ENCODE results near the gene TFG. TPM values are rescaled to one million over a fixed set of nuclear protein-coding genes. Genes with fewer than 3 reads are reported as not detected.

Gene TFG
- total and polyA plus RNA-seq, 4 donors: 46.3 to 120 (median 104) TPM

GRCh38 chr3:100760377-100760776 lies 51.1 kb downstream of the TFG start:
- Histone ChIP-seq H3K36me3 (ENCODE audit: control insufficient read depth, insufficient read depth, low read length) (no peaks in the 10 kb centered on the region), H3K4me3 (ENCODE audit: low read depth, low read length) (no peak overlapping the region), H3K27ac (ENCODE audit: low read depth, low read length) (no peak overlapping the region), H3K27me3 (ENCODE audit: control insufficient read depth, insufficient read depth, low read length) (no peaks in the 10 kb centered on the region), H3K4me1 (ENCODE audit: control insufficient read depth, insufficient read depth, low read length) (no peaks in the 10 kb centered on the region), H3K9me3 (ENCODE audit: control insufficient read depth, insufficient read depth, low read length) (no peaks in the 10 kb centered on the region)
- no CpG with 5 or more reads among the region's 4 CpGs for WGBS (ENCODE audit: insufficient coverage)
- DNase-seq (ENCODE audit: low read depth in 4 of 6, low spot score in 6 of 6): no peak

- Histone ChIP-seq H3K27ac (ENCODE audit: low read depth, low read length) (no peak overlapping the region), H3K9me3 (ENCODE audit: control insufficient read depth, insufficient read depth, low read length) (no peaks in the 10 kb centered on the region), H3K4me3 (ENCODE audit: low read depth, low read length) (no peak overlapping the region), H3K36me3 (ENCODE audit: control insufficient read depth, insufficient read depth, low read length) (no peaks in the 10 kb centered on the region), H3K27me3 (ENCODE audit: control insufficient read depth, insufficient read depth, low read length) (no peaks in the 10 kb centered on the region), H3K4me1 (ENCODE audit: control insufficient read depth, insufficient read depth, low read length) (no peaks in the 10 kb centered on the region)
- WGBS (ENCODE audit: insufficient coverage): no CpG with 5 or more reads among the region's 1 CpG
- DNase-seq (ENCODE audit: low read depth in 4 of 6, low spot score in 6 of 6): no peak
Measured at GRCh38 chr3:100761211-100761942, 52.1 kb downstream of the TFG start.

DNA sequence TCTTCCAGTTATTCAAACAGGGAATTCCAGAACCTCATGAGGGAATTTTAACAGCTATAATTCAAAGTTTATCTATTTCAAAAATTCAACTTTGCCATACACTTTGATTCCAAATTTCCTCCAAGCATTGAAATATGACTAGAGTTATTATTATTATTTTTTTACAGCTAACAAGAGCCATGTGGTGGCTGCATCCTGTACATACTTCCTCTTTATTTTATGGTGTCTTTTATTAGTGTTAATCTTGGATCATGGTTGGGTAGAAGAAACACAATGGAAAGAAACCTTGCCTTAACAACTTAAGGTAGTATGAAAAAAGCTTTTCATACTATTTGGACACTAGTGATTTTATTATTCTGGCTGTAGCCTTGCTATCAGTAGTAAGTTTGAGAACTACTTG lies 52.7 kb downstream of the TFG start:
- no peak for DNase-seq (ENCODE audit: low read depth in 4 of 6, low spot score in 6 of 6)
- Histone ChIP-seq H3K27ac (ENCODE audit: low read depth, low read length) (no peak overlapping the region), H3K9me3 (ENCODE audit: control insufficient read depth, insufficient read depth, low read length) (no peaks in the 10 kb centered on the region), H3K4me1 (ENCODE audit: control insufficient read depth, insufficient read depth, low read length) (no peaks in the 10 kb centered on the region), H3K36me3 (ENCODE audit: control insufficient read depth, insufficient read depth, low read length) (no peaks in the 10 kb centered on the region), H3K27me3 (ENCODE audit: control insufficient read depth, insufficient read depth, low read length) (no peaks in the 10 kb centered on the region), H3K4me3 (ENCODE audit: low read depth, low read length) (no peak overlapping the region)

DNA sequence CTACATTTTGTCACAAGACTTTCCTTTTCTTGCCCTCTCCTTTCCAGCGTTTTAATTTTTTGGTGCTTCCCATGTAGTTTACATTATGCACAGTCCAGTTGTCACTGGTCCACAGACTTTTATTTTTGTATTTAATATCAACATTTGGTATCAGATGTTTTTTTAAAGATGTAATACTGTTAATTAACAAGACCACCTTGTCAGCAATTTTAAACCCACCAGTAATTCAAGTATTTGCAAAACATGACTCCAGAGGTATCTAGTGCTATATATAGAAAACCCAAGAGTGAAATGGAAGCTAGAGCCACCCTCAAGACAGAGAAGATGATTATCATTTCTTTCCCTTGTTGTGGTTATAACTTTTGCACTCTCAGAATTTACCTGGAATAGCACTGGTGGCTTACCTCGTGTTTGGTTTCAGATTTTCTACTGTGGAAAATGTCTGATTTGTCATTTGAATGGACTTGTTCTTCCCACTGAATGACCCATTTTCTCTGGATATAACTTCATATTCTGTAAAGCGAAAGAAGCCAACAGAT lies 56.2 kb downstream of the TFG start:
- WGBS (ENCODE audit: insufficient coverage): no CpG with 5 or more reads among the region's 3 CpGs
- Histone ChIP-seq H3K27me3 (ENCODE audit: control insufficient read depth, insufficient read depth, low read length) (no peaks in the 10 kb centered on the region), H3K9me3 (ENCODE audit: control insufficient read depth, insufficient read depth, low read length) (no peaks in the 10 kb centered on the region), H3K36me3 (ENCODE audit: control insufficient read depth, insufficient read depth, low read length) (no peaks in the 10 kb centered on the region), H3K4me3 (ENCODE audit: low read depth, low read length) (no peak overlapping the region), H3K27ac (ENCODE audit: low read depth, low read length) (no peak overlapping the region), H3K4me1 (ENCODE audit: control insufficient read depth, insufficient read depth, low read length) (no peaks in the 10 kb centered on the region)
- DNase-seq (ENCODE audit: low read depth in 4 of 6, low spot score in 6 of 6): no peak

- H3K27ac ChIP-seq (ENCODE audit: low read depth, low read length): no peak overlapping the region
- DNase-seq (ENCODE audit: low read depth in 4 of 6, low spot score in 6 of 6): no peak
- 100% methylated on average over 2 of the region's 2 CpGs for WGBS (ENCODE audit: insufficient coverage)
- H3K36me3 ChIP-seq (ENCODE audit: control insufficient read depth, insufficient read depth, low read length): no peaks in the 10 kb centered on the region
- no peaks in the 10 kb centered on the region for H3K27me3 ChIP-seq (ENCODE audit: control insufficient read depth, insufficient read depth, low read length)
- no peaks in the 10 kb centered on the region for H3K9me3 ChIP-seq (ENCODE audit: control insufficient read depth, insufficient read depth, low read length)
- H3K4me3 ChIP-seq (ENCODE audit: low read depth, low read length): no peak overlapping the region
- H3K4me1 ChIP-seq (ENCODE audit: control insufficient read depth, insufficient read depth, low read length): no peaks in the 10 kb centered on the region
Measured at GRCh38 chr3:100766069-100766468, 56.8 kb downstream of the TFG start.

GRCh38 chr3:100769693-100770092 lies 60.4 kb downstream of the TFG start:
- Histone ChIP-seq H3K36me3 (ENCODE audit: control insufficient read depth, insufficient read depth, low read length) (no peaks in the 10 kb centered on the region), H3K4me3 (ENCODE audit: low read depth, low read length) (no peak overlapping the region), H3K27ac (ENCODE audit: low read depth, low read length) (no peak overlapping the region), H3K4me1 (ENCODE audit: control insufficient read depth, insufficient read depth, low read length) (no peaks in the 10 kb centered on the region), H3K9me3 (ENCODE audit: control insufficient read depth, insufficient read depth, low read length) (no peaks in the 10 kb centered on the region), H3K27me3 (ENCODE audit: control insufficient read depth, insufficient read depth, low read length) (no peaks in the 10 kb centered on the region)
- no peak for DNase-seq (ENCODE audit: low read depth in 4 of 6, low spot score in 6 of 6)
- WGBS (ENCODE audit: insufficient coverage): 52% methylated on average over 3 of the region's 3 CpGs

- Histone ChIP-seq H3K4me1 (ENCODE audit: control insufficient read depth, insufficient read depth, low read length) (no peaks in the 10 kb centered on the region), H3K4me3 (ENCODE audit: low read depth, low read length) (no peak overlapping the region), H3K27ac (ENCODE audit: low read depth, low read length) (no peak overlapping the region), H3K9me3 (ENCODE audit: control insufficient read depth, insufficient read depth, low read length) (no peaks in the 10 kb centered on the region), H3K36me3 (ENCODE audit: control insufficient read depth, insufficient read depth, low read length) (no peaks in the 10 kb centered on the region), H3K27me3 (ENCODE audit: control insufficient read depth, insufficient read depth, low read length) (no peaks in the 10 kb centered on the region)
- 100% methylated on average over 3 of the region's 3 CpGs for WGBS (ENCODE audit: insufficient coverage)
- DNase-seq (ENCODE audit: low read depth in 4 of 6, low spot score in 6 of 6): no peak
Measured at GRCh38 chr3:100775226-100775625, 65.9 kb downstream of the TFG start.

DNA sequence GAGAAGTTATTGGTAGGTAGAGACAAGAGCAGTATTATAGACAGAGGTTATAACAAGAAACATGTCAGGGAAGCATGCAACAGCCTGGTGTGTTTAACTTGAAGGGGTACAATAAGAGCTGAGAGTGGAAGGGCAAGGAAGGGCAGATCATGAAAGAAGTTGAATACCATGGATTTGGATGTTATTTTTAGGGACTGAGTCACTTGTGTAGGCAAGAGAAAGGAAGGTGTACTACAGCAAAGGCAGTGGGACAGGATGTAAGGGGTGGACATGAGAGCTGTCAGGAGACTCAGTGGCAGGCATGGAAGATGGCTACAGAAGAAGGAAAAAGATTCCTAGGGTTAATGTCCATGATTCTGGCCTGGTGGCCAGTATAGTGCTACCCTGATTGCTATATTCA lies 66.4 kb downstream of the TFG start:
- H3K4me1 ChIP-seq (ENCODE audit: control insufficient read depth, insufficient read depth, low read length): no peaks in the 10 kb centered on the region
- H3K27ac ChIP-seq (ENCODE audit: low read depth, low read length): no peak overlapping the region
- no peaks in the 10 kb centered on the region for H3K27me3 ChIP-seq (ENCODE audit: control insufficient read depth, insufficient read depth, low read length)
- no peaks in the 10 kb centered on the region for H3K36me3 ChIP-seq (ENCODE audit: control insufficient read depth, insufficient read depth, low read length)
- no peak overlapping the region for H3K4me3 ChIP-seq (ENCODE audit: low read depth, low read length)
- H3K9me3 ChIP-seq (ENCODE audit: control insufficient read depth, insufficient read depth, low read length): no peaks in the 10 kb centered on the region
- no peak for DNase-seq (ENCODE audit: low read depth in 4 of 6, low spot score in 6 of 6)

GRCh38 chr3:100776097-100776729 lies 66.9 kb downstream of the TFG start:
- Histone ChIP-seq H3K9me3 (ENCODE audit: control insufficient read depth, insufficient read depth, low read length) (no peaks in the 10 kb centered on the region), H3K27me3 (ENCODE audit: control insufficient read depth, insufficient read depth, low read length) (no peaks in the 10 kb centered on the region), H3K36me3 (ENCODE audit: control insufficient read depth, insufficient read depth, low read length) (no peaks in the 10 kb centered on the region), H3K4me1 (ENCODE audit: control insufficient read depth, insufficient read depth, low read length) (no peaks in the 10 kb centered on the region), H3K27ac (ENCODE audit: low read depth, low read length) (no peak overlapping the region), H3K4me3 (ENCODE audit: low read depth, low read length) (no peak overlapping the region)
- no peak for DNase-seq (ENCODE audit: low read depth in 4 of 6, low spot score in 6 of 6)
- 100% methylated on average over 2 of the region's 2 CpGs for WGBS (ENCODE audit: insufficient coverage)

DNA sequence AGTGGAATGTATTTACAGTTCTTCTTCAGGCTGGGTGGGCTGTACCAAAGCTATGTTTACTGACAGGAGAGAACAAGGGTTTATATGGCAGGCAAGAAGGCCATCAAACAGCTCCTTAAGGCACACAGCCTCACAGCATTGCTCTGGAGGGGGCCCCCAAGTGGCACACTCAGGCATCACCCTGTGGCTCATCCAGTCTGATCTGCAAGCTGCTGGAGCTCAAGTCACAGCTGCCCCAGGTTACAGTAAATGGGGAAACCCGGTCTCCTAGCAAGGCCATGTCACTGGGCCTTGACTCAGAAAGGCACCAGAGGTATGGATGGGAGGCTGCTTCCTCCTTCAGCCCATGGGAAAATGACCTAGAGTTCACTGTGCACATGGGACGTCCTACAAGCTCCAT lies 67.5 kb downstream of the TFG start:
- 75% methylated on average over 2 of the region's 2 CpGs for WGBS (ENCODE audit: insufficient coverage)
- no peaks in the 10 kb centered on the region for H3K36me3 ChIP-seq (ENCODE audit: control insufficient read depth, insufficient read depth, low read length)

More for the DNA sequence above, 67.5 kb downstream of the TFG start:
- DNase-seq (ENCODE audit: low read depth in 4 of 6, low spot score in 6 of 6): no peak
- H3K4me3 ChIP-seq (ENCODE audit: low read depth, low read length): no peak overlapping the region
- no peaks in the 10 kb centered on the region for H3K27me3 ChIP-seq (ENCODE audit: control insufficient read depth, insufficient read depth, low read length)
- H3K4me1 ChIP-seq (ENCODE audit: control insufficient read depth, insufficient read depth, low read length): no peaks in the 10 kb centered on the region
- no peaks in the 10 kb centered on the region for H3K9me3 ChIP-seq (ENCODE audit: control insufficient read depth, insufficient read depth, low read length)
- H3K27ac ChIP-seq (ENCODE audit: low read depth, low read length): no peak overlapping the region

All from spinal cord (tissue), 10 donors.